ELF-1 (cell line): Measurements from ENCODE around the gene RRP1B.
A peak's percentile ranks its signal among the peaks of the same experiment; 100 is the strongest.

Source experiments
- DNase-seq: peaks from one replicate; pipeline ENCODE4 v3.0.0-alpha.2; 2016; ENCODE audit warnings: low read depth, low spot score

RRP1B gene

GRCh38 chr21:43721206-43721605, 61.8 kb downstream of the RRP1B start:
- DNase-seq = no peak

- no peak for DNase-seq
These were observed 62.6 kb downstream of the RRP1B start for GRCh38 chr21:43721939-43722338.

- DNase-seq = no peak
These were observed 64.3 kb downstream of the RRP1B start for GRCh38 chr21:43723648-43724047.

GRCh38 chr21:43726686-43727518, 67.5 kb downstream of the RRP1B start:
- no peak for DNase-seq

GRCh38 chr21:43727519-43728153, 68.3 kb downstream of the RRP1B start:
- no peak for DNase-seq

- DNase-seq = no peak
These were observed 68.8 kb downstream of the RRP1B start for GRCh38 chr21:43728154-43728466.

GRCh38 chr21:43728467-43729390, 69.4 kb downstream of the RRP1B start:
- peak; percentile 92 for DNase-seq

GRCh38 chr21:43731476-43731875, 72.1 kb downstream of the RRP1B start:
- no peak for DNase-seq

- no peak for DNase-seq
These were observed 72.7 kb downstream of the RRP1B start for GRCh38 chr21:43731891-43732711.

GRCh38 chr21:43733060-43733459, 73.7 kb downstream of the RRP1B start:
- no peak for DNase-seq

GRCh38 chr21:43733529-43734071, 74.2 kb downstream of the RRP1B start:
- DNase-seq = no peak

GRCh38 chr21:43734131-43734927, 75.0 kb downstream of the RRP1B start:
- DNase-seq = no peak

GRCh38 chr21:43734928-43735229, 75.5 kb downstream of the RRP1B start:
- DNase-seq = no peak

- no peak for DNase-seq
These were observed 76.1 kb downstream of the RRP1B start for GRCh38 chr21:43735236-43736091.

GRCh38 chr21:43736224-43736883, 77.0 kb downstream of the RRP1B start:
- no peak for DNase-seq

- DNase-seq = no peak
These were observed 78.0 kb downstream of the RRP1B start for GRCh38 chr21:43737158-43737950.

- DNase-seq = no peak
These were observed 80.5 kb downstream of the RRP1B start for GRCh38 chr21:43739621-43740435.
